ENCODE measurements around the gene RPL3. TPM values are rescaled to one million over a fixed set of nuclear protein-coding genes. Genes with fewer than 3 reads are reported as not detected.
A peak's percentile ranks its signal among the peaks of the same experiment; 100 is the strongest.

RPL3 gene
- total RNA-seq, 1 donor from 2014 or later, result 8,485 TPM

GRCh38 chr22:39364714-39365491 lies 45.5 kb upstream of the RPL3 start:
- H3K27me3 ChIP-seq (ENCODE audit: control insufficient read depth, insufficient read depth, low read length), result no peaks in the 10 kb centered on the region
- FAIRE-seq (no peak), DNase-seq (ENCODE audit: low read depth) (no peak)
- no peaks in the 10 kb centered on the region for H3K36me3 ChIP-seq (ENCODE audit: control insufficient read depth, insufficient read depth, low read length)
- peak; percentile 37 for TF ChIP-seq CTCF (IDR thresholded peaks at IDR 0.05; ENCODE audit: insufficient read depth, low read length, severe bottlenecking)
- H3K4me3 ChIP-seq (ENCODE audit: low read depth, low read length), result no peak overlapping the region

GRCh38 chr22:39363751-39364515 lies 44.5 kb upstream of the RPL3 start:
- Histone ChIP-seq H3K36me3 (ENCODE audit: control insufficient read depth, insufficient read depth, low read length) (no peaks in the 10 kb centered on the region), H3K4me3 (ENCODE audit: low read depth, low read length) (no peak overlapping the region), H3K27me3 (ENCODE audit: control insufficient read depth, insufficient read depth, low read length) (no peaks in the 10 kb centered on the region)
- no peak for FAIRE-seq
- no peak for TF ChIP-seq CTCF (IDR thresholded peaks at IDR 0.05; ENCODE audit: insufficient read depth, low read length, severe bottlenecking)
- DNase-seq (ENCODE audit: low read depth), result no peak

- no peak for TF ChIP-seq CTCF (IDR thresholded peaks at IDR 0.05; ENCODE audit: insufficient read depth, low read length, severe bottlenecking)
Measured at GRCh38 chr22:39362932-39363331, 43.5 kb upstream of the RPL3 start.

GRCh38 chr22:39362271-39362670 lies 42.8 kb upstream of the RPL3 start:
- FAIRE-seq (no peak), DNase-seq (ENCODE audit: low read depth) (no peak)
- TF ChIP-seq CTCF (IDR thresholded peaks at IDR 0.05; ENCODE audit: insufficient read depth, low read length, severe bottlenecking), result no peak
- Histone ChIP-seq H3K36me3 (ENCODE audit: control insufficient read depth, insufficient read depth, low read length) (no peaks in the 10 kb centered on the region), H3K27me3 (ENCODE audit: control insufficient read depth, insufficient read depth, low read length) (no peaks in the 10 kb centered on the region), H3K4me3 (ENCODE audit: low read depth, low read length) (no peak overlapping the region)

More at GRCh38 chr22:39362932-39363331, 43.5 kb upstream of the RPL3 start:
- no peaks in the 10 kb centered on the region for H3K36me3 ChIP-seq (ENCODE audit: control insufficient read depth, insufficient read depth, low read length)
- DNase-seq (ENCODE audit: low read depth), result no peak
- FAIRE-seq, result no peak
- H3K27me3 ChIP-seq (ENCODE audit: control insufficient read depth, insufficient read depth, low read length), result no peaks in the 10 kb centered on the region
- H3K4me3 ChIP-seq (ENCODE audit: low read depth, low read length), result no peak overlapping the region

GRCh38 chr22:39361496-39361895 lies 42.1 kb upstream of the RPL3 start:
- Histone ChIP-seq H3K27me3 (ENCODE audit: control insufficient read depth, insufficient read depth, low read length) (no peaks in the 10 kb centered on the region), H3K36me3 (ENCODE audit: control insufficient read depth, insufficient read depth, low read length) (no peaks in the 10 kb centered on the region), H3K4me3 (ENCODE audit: low read depth, low read length) (no peak overlapping the region)
- no peak for TF ChIP-seq CTCF (IDR thresholded peaks at IDR 0.05; ENCODE audit: insufficient read depth, low read length, severe bottlenecking)
- DNase-seq (ENCODE audit: low read depth) (no peak), FAIRE-seq (no peak)

Measured in bronchial epithelial cell (primary cell).